Measurements from ENCODE around the gene EXOC1.
"Not testable (repeated sequence)": the region's sequence is repeated elsewhere in the genome, so short reads cannot be mapped to it uniquely, and the experiment has no call there.

The EXOC1 gene, protein sequence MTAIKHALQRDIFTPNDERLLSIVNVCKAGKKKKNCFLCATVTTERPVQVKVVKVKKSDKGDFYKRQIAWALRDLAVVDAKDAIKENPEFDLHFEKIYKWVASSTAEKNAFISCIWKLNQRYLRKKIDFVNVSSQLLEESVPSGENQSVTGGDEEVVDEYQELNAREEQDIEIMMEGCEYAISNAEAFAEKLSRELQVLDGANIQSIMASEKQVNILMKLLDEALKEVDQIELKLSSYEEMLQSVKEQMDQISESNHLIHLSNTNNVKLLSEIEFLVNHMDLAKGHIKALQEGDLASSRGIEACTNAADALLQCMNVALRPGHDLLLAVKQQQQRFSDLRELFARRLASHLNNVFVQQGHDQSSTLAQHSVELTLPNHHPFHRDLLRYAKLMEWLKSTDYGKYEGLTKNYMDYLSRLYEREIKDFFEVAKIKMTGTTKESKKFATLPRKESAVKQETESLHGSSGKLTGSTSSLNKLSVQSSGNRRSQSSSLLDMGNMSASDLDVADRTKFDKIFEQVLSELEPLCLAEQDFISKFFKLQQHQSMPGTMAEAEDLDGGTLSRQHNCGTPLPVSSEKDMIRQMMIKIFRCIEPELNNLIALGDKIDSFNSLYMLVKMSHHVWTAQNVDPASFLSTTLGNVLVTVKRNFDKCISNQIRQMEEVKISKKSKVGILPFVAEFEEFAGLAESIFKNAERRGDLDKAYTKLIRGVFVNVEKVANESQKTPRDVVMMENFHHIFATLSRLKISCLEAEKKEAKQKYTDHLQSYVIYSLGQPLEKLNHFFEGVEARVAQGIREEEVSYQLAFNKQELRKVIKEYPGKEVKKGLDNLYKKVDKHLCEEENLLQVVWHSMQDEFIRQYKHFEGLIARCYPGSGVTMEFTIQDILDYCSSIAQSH

DNA sequence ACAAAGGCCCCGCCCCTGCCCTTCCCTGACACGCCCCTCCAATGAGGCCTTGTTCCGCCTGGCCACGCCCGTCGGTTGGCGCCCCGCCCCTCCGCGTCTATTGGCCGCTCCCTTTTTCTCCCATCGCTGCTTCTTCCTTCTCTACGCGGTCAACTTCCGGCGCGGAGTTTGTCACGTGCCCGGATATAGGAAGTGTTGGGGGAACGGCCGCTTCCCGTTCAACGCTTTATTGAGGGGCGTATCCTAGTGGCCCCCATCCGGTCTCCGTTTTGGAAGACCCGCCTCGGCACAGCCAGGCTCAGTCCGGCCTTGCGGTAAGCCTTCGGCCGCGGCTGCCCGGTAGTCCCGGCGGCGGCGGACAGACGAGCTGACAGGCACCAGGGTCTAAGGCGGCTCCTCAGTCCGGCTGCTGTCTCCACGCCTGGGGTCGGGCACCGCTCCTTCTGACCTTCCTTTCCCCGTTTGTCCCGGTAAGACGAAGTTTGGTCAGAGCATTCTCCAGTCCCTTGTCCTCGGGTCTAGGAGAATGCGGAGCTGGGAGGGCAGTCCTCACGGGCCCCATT, at the start of gene EXOC1:
TSS of gene EXOC1 (plus strand) at position 165 of the 563 bp plus-strand sequence. CDS start 4,676 bp downstream, outside the sequence.
- DNase-seq = peak; percentile 94 to 95

DNA sequence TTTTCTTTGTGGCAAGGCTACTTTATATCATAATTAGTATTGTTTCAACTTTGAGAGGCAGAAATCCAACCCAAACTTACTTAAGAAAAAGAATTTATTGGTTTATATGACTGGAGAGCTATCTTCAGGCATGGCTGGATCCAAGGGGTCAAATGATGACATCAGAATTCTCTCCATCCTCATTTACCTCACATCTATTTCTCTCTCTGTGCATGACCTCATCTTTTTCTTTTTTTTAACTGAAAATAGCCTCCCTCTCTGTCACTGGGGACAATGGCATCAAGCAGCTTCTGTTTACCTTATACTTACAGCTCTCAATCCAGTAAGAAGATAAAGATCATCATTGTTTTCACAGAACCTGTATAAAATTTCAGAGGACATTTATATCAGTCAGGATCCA, 45.9 kb upstream of the EXOC1 start:
- no peak for DNase-seq

DNA sequence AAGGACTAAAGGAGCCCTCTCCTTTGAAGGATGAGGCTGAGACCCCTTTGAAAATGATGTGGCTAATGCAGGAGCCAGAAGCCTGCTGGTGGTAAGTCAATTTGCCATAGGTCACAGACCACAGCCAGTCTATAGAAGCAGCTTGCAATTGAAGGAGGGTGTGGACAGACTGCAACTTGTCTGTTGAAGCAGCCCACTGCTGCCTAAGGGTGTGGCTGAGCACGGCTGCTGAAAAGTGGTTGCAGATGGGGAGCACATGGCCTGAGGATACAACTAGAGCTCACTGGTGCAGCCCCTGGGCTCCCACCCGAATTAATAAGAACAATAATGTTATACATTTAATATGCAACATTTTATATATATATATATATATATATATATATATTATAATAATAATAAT, 45.3 kb upstream of the EXOC1 start:
- DNase-seq = no peak

DNA sequence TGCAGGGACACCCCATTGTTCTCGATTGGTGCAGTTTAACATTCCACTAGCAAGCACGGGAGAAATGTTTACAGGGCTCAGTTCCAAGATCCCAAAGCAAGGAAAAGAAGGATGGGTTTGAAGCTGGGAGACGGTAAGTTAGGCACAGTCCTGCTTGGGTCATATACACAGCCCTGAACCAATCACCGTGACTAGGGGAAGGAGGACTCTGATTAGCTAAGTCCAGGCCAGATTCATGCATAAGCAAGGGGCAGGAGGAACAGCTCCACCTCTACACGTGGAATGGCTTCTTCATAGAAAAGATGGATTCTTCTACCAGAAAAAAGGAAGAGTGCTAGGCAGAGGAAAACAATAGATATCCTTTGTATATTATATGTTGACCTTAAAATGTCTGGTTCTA, 44.8 kb upstream of the EXOC1 start:
- no peak for DNase-seq

DNA sequence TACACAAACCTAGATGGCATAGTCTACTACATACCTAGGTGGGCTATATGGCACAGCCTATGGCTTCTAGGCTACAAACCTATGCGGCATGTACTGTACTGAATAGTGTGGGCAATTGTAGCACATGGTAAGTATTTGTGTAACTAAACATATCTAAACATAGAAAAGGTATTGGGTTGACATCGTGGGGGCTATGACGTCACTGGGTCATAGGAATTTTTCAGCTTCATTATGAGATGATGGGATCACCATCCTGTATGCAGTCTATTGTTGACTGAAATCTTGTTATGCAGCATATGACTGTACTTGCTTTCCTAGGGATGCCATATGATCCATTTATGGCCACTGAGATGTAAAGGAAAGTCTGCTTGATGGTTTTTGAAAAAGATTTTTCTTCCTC, 35.8 kb upstream of the EXOC1 start:
- DNase-seq = no peak

DNA sequence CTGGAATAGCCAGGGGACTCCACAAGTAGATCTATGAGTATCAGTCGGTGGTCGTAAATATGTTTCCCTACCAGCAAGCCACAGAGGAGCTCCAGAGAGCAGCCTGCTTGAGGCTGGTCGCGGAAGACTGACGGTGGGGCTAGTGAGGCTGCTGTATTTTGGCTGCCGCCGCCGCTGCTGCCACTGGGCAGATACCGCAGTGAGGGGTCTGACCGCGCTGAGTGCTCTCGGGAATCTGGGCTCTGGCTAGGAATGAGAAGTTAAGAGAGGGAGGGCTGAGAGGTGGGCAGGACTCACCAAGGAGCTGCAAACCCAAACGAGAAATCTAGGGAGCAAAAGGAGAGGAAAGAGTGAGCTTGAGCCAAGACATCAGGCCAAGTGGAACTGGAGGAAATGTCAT, 33.8 kb upstream of the EXOC1 start, which contains the start of gene EXOC1L:
TSS of gene EXOC1L (plus strand) at position 157 of the 400 bp plus-strand sequence. CDS start at position 394, 237 bp downstream.
- no peak for DNase-seq

DNA sequence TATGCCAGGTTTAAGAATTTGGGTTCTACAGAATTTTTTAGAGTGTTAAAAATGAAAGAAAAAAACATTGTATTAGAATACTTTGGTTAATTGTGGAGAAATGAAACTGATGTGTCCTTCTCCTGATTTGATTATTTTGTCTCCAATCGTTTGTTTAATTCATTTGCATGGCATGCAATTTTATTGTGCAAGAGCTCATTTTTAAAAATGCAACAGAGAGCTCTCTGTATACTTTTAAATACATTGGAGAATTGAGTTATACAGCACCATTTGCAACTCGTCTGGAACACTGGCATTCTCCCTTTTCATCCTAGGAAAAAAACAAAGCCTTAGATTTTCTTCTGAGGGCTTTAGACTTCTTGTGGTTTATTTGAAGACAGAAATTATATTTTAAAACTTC, 33.2 kb upstream of the EXOC1 start:
- DNase-seq = no peak

DNA sequence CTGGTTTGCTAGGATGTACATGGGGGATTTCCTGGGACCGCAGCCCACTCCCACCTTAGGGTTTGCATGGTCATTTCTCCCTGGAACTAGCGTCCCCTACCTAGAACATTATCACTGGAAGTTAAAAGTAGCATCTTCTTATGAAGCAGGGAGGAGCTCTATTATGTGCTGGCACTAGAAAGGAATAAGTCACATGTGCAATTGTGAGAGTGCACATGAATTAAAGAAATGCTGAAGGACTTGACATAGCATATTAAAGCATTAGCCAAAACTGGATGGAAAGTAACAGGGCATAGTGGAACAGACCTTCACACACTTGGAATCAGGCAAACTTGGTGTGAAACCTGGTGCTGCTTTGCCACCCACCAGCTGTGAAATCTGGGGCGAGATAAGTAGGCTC, 31.1 kb upstream of the EXOC1 start:
- no peak for DNase-seq

DNA sequence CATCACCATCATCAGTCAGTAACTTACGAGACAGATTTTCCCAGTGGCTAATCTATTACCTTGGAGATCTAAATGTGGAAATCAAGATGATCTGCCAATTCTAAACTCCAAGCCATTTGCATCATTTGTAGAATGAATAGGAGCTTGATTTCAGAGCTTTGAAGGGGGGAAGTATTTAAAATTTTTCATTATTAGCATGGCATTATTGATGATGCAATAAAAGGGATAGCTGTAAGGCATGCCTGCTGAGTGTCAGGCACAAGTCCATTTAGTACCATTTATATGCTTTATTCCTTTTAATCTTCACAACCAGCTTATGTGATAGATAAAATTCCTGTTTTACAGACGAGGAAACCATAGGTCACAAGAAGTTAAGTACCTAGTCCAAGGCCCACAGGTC, 28.6 kb upstream of the EXOC1 start:
- no peak for DNase-seq

DNA sequence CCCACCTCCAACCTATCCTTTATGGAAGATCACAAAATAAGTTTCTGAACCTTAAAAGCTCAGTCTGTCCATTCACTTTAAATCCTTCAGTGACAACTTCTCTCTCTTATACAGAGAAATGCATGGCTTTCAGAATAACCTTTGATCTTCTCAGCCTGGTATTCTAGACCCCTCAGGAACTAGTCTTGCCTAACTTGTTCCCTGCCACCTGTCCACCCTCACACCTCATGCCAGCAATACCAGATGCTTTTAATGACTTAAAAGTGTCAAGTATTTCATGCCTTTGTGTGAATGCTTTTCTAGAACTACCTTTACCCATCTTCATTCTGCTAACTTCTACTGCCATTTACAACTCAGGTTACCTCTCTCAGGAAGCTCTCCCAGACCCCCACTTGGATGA, 26.5 kb upstream of the EXOC1 start:
- no peak for DNase-seq

DNA sequence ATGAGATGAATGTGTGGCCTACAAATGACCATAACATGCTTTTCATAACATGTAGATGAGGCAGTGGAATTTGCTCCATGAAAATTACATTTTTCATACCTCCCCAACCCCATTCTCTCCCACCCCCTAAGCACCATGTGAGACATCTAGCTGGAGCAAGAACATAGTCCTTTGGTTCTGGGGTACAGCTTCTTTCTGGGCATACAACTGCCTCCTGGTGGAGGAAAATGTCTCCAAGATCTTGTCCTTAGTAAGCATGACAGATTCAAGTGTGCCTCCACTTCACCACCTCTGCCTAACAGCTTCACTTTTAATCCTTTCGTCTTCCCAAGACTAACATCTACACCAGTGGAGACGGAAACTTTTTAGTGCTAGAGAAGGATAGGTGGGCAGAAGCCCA, 25.9 kb upstream of the EXOC1 start:
- no peak for DNase-seq

DNA sequence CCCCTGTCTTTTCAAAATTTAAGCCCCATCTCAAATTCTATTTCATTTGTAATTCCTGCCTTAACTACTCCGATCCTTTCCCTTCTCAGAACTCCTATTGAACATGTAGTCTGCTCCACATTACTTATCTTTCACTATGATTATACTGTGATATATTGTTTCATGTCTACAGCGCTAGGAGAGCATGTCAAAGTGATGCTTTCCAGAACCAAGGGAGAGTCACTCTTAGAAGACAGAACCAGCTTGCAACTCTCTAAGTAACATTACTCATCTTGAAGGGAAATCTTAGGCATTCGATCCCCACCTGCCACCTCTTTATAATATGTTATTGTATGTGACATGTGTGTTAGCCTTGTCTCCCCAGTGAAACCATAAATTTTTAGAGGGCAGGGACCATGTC, 23.4 kb upstream of the EXOC1 start:
- DNase-seq = no peak

DNA sequence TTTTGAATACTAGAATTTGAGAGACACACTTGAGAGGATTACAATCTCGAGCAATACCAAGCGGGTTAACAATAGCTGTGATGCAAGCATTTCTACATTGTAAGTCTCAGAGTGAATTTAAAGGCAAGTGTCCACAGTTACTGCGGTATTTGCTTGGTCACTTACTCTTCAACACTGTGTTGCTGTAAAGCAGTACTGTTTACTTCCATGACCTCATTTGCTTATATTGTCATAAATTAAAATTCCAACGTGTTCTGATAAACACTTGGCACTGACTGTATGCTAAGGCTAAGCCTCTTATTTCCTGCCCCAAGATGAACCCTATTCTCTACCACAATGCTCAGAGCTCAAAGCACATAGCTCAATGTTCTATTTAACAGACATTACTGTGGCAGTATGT, 22.7 kb upstream of the EXOC1 start:
- DNase-seq = no peak

DNA sequence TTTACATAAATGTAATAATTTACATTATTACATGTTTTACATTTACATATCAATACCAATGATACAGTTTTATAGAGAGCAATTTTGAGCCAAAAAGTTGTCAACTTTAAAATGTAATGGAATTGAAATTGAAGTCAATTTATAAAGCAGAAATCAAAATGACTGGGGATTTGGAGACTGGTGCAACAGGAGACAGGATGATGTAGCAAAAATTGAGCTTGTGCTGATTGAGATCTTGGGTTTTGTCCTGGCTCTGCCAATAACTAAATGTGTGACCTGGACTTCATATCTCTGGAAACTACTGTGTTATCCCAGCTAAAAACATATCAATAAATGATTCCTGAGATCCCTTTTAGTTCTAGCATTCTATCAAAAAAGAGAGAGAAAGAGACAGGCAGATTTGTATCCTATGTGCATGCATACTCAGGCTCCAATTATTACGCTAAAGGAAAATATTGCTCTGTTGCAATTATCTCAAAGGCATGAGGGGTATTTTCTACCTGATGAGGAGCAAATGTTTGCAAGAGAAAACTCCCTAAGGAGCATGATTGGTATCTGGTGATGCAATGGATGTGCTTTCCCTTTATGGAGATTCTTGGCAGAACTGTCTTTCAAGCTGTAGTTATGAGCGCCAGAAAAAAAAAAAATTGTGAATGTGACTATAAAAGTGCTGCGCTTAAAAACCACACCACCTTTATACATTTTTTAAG, 19.2 kb upstream of the EXOC1 start:
- DNase-seq = no peak

DNA sequence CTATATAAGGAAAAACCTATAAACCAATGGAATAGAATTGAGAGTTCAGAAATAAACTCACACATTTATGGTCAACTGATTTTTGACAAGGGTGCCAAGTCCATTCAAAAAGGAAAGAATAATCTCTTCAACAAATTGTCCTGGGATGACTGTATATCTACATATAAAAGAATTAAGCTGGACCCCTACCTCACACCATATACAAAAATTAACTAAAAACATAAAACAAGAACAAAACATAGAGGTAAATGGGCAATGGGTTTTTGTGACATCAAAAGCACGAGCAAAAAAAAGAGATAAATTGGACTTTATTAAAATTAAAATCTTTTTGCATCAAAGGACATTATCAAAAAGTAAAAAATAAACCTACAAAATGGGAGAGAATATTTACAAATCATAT, 15.5 kb upstream of the EXOC1 start:
- no peak for DNase-seq

DNA sequence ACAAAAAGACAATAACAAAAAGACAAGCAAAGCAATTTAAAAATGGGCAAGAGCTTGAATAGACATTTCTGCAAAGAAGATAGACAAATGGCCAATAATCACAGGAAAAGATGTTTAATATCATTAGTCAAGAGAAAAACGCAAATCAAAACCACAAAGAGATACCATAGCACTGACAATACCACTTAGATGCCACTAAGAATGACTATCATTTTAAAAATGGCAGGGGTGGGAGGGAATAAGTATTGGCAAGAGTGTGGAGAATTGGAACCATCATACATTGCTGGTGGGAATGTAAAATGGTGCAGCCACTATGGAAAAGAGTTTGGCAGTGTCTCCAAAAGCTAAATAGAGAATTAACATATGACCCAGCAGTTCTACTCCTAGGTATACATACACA, 15.1 kb upstream of the EXOC1 start:
- DNase-seq = no peak

DNA sequence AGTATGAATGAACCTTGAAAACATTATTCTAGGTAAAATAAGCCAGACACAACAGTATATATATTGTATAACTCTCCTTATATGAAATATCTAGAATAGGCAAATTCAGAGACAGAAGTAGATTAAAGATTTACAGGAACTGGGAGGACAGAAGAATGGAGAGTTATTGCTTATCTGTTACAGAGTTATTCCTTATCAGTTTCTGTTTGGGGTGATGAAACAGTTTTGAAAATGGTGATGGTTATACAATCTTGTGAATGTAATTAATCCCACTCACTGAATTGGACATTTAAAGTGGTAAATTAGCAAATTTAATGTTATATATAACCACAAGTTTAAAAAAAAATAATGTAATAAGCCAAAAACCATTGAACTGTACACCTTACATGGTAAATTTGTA, 14.5 kb upstream of the EXOC1 start:
- no peak for DNase-seq

DNA sequence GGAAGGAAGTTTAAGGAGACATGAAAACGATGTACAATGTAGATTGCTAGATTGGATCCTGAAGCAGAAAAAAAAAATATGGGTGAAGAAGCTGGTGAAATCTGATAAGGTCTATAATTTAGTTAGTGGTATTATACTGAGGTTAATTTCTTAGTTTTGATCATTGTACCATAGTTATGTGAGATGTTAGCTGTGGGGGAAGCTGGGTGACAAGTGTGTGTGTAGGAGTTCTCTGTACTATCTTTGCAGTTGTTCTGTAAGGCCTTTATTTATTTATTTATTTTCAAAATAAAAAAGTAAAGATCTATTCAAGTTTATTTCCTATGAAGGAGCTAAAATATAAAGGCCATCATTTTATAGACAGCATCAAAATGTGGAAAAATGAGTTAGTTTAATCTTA, 12.5 kb upstream of the EXOC1 start:
- no peak for DNase-seq

DNA sequence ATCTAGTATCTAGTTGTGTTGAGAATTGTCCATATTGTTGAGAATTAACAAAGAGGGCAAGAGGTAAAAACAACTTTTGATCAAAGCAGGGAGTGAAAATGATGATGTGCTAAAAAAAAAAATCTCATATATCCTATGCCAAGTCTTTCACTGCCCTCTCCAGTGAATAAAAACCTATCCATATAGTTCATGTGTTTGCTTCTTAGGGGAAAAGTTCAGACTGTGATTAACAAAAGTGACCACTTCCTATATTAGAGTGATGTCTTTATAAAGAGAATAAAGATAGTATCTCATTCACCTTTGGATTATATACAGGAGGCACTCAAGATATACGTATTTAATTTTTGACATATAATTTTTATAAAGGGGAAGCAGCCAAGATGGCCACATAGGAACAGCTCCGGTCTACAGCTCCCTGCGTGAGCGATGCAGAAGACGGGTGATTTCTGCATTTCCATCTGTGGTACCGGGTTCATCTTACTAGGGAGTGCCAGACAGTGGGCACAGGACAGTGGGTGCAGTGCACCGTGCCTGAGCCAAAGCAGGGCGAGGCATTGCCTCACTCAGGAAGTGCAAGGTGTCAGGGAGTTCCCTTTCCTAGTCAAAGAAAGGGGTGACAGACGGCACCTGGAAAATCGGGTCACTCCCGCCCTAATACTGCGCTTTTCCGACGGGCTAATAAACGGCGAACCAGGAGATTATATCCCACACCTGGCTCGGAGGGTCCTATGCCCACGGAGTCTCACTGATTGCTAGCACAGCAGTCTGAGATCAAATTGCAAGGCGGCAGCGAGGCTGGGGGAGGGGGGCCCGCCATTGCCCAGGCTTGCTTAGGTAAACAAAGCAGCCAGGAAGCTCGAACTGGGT, 11.8 kb upstream of the EXOC1 start:
- not testable (repeated sequence) for DNase-seq

DNA sequence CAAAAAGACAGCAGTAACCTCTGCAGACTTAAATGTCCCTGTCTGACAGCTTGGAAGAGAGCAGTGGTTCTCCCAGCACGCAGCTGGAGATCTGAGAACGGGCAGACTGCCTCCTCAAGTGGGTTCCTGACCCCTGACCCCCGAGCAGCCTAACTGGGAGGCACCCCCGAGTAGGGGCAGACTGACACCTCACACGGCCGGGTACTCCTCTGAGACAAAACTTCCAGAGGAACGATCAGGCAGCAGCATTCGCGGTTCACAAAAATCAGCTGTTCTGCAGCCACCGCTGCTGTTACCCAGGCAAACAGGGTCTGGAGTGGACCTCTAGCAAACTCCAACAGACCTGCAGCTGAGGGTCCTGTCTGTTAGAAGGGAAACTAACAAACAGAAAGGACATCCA, 11.1 kb upstream of the EXOC1 start:
- DNase-seq = not testable (repeated sequence)

DNA sequence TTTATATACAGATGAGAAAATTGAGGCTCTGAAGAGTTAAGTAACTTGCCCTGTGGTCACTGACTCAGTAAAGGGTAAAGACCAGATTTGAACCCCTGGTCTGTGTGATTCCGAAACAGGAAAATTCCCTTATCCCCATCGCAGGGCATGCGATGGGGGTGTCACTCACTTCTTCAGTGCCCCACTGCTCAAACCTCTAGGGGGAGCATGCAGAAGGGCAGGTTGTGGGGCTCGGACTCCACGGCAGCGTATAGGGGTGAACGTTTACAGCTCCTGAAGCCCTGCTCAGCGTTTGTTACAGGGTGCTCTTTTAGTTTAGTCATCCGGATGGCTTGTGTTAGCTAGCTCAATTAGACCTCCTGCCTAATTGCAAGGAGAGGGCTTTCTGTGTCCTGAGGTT, 3.7 kb upstream of the EXOC1 start:
- DNase-seq = no peak

DNA sequence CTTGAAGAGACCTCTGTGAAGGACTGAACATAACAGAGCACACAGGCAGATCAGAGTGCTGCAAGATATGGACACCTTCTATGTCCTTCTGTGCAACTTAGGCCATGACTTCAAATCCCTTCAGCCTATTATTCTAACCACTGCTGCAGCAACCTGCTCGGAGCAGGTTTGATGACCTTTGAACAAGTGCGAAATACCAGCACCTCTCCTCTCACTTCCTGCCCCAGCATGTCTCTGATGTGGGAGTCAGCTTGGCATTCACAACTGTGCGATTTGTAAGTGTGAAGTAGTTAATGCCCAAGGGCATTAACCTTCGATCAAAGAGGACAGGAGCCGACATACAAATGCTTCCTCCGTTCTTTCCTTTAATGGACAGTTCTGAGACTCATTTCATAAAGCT, 1.6 kb upstream of the EXOC1 start:
- peak in 1 of 2 donors; percentile 25 for DNase-seq

All from CD4-positive, alpha-beta T cell treated with Interleukin-1 beta for 1 hour (primary cell).